Activated T-cell treated with anti-CD3 and anti-CD28 coated beads, Interleukin-2, amount 50 U/mL, for 1 hour (primary cell): ENCODE results near the gene RAC3.
"Not testable (repeated sequence)": the region's sequence is repeated elsewhere in the genome, so short reads cannot be mapped to it uniquely, and the experiment has no call there.

ENCODE experiments used
- DNase-seq: peaks from one replicate; pipeline ENCODE4 v3.0.0-alpha.2; 2020

Gene RAC3

DNA sequence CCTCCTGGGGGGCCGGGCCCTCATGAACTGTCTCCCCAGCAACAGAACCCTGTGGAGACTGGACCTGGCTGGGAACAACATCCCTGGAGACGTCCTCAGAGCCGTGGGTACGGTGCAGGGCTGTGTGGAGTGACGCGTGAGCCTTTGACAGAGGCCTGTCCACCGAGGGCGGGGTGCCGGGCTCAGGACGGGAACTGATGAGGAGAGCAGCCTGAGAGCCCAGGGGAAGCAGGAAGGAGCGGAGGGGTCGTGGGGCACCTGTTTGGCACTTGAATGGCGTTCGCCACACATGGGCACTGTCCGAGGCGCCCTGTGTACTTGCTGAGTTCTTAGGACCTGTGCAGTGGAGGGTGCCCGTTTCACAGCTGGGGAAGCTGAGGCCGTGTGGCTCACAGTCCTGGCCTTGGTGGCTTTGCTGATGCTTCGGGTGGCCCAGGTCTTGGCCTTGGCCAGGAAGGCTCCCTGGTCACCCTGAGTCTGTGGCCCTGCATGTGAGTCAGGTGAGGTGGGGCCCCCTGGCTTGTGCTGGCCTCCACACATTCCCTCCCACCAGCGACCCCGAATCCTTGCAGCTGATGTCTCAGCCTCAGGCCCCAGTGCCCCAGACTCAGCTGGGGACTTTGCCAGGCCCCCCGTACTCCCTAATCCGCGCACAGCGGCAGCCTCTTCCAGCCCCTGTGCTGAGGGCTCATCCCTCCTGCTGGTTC lies 5.9 kb upstream of the RAC3 start:
- DNase-seq: no peak

DNA sequence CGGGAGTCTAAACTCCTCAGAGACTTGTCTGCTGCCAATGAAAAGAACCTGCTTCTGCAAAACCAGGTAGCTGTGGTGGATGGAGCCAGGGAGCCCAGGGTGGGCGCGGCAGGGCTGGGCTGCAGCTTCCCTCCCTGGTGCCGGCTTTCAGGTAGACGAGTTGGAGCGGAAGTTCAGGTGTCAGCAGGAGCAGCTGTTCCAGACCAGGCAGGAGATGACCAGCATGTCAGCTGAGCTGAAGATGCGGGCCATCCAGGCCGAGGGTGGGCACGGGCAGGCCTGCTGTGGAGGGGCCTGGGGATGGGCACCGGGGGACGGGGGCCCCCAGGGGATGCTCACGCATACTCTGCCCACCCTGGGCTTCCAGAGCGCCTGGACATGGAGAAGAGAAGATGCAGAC lies 3.2 kb upstream of the RAC3 start:
- no peak for DNase-seq

DNA sequence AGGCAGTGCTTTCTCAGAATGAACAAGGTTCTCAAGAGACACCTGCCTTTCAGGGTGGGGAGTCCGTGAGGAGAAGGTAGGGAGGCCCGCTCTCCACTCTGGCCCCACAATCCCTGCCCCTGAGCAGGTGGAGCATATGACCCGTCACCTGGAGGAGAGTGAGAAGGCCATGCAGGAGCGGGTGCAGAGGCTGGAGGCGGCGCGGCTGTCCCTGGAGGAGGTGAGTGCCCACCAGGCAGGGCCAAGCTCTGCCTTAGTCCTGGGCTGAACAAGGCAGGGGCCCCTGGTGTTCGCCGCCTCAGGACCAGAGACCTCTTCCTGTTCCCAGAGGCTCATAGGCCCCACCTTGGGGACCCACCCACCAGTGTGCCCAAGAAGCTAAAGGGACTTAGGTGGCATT lies 2.5 kb upstream of the RAC3 start:
- DNase-seq: no peak

DNA sequence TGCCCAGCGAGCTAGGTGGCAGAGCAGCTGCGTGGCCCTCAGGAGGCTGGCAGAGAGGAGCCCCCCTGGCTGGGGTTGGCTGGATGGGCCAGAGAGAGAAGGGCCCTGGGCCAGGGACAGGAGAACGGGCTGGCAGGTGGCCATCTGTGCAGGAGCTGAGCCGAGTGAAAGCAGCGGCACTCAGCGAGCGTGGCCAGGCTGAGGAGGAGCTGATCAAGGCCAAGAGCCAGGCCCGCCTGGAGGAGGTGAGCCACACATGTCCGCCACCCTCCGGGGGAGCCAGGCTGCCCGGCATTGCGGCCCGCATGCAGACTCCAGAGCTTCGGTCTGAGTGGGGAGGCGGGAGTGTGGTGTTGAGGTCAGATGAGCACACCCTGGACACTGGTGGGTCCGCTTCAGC lies 2.1 kb upstream of the RAC3 start:
- no peak for DNase-seq

DNA sequence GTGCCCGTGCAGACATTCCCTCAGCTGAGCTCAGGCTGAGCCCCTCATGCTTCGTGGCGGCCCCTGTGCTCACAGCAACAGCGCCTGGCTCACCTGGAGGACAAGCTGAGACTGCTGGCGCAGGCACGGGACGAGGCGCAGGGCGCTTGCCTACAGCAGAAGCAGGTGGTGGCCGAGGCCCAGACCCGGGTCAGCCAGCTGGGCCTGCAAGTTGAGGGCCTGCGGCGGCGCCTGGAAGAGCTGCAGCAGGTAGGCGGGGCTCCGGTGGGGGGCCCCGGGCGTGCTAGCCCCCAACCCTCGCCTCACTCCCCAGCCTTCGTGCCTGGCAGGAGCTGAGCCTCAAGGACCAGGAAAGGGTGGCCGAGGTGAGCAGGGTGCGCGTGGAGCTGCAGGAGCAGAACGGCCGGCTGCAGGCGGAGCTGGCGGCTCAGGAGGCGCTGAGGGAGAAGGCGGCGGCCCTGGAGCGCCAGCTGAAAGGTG lies 1.4 kb upstream of the RAC3 start:
- DNase-seq: no peak

DNA sequence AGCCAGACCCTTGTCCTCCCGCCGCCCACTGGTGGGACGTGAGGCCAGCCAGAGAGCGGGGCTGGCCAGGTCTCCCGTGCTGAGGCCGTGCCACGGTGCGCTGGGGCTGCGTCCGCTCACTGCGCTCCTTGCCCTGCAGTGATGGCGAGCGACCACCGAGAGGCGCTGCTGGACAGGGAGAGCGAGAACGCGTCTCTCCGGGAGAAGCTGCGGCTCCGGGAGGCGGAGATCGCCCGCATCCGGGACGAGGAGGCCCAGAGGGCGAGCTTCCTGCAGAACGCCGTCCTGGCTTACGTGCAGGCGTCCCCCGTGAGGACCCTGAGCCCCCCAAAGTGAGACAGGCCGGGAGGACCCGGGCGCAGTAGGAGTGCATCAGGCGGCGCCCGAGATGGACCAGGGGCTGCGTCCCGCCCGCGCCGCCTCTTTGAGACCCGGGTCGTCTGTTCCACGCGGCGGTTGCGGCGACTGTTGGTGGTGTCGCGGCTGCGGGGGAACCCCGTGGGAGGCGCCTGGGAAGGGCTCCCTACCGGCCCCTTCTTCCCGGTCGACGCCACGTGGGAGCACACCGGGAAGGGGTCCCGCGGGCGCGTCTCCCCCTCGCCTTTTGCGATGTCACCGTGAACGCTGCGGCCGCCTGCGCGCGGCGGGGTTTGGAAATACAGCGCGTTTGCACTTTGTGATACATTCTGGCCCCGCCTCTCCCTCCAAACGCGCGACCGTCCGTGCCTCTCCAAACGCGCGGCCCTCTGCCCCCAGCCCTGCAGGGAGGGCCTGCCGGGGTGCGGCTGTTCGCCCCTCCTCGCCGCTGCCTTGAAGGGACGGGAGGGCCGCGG lies 792 bp upstream of the RAC3 start:
- peak; percentile 85 for DNase-seq

DNA sequence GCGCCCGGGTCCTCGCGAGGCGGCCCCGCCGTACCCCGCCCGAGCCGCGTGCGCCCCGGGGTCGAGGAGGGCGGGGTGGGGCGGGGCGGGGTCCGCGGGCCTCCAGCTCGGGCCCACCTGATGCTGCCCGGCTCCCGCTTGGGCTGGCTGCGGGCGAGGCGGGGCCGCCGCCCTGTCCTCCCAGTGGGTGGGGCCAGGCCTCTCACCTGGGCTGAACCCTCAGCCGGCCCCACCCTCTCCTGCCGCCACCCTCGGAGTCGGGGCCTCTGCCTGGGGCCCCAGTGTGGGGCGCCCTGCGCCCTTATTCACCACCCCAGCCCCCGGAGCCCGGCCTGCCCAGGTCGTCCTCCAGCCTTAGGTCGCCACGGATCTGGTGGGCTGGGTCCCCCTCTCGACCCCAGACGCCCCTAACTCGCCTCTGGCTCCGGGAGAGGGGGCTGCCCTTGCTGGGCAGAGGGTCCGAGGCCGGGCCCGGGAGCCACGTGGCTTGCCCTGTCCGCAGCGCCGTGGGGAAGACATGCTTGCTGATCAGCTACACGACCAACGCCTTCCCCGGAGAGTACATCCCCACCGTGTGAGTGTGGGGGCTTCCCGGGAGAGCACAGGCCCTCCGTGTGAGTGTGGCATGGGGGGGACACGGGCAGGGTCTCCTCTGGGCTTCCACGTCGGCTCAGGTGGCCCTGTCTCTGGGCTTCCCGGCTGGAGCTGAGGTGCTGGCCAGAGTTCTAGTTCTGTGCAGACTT lies 578 bp downstream of the RAC3 start:
- peak; percentile 58 for DNase-seq

DNA sequence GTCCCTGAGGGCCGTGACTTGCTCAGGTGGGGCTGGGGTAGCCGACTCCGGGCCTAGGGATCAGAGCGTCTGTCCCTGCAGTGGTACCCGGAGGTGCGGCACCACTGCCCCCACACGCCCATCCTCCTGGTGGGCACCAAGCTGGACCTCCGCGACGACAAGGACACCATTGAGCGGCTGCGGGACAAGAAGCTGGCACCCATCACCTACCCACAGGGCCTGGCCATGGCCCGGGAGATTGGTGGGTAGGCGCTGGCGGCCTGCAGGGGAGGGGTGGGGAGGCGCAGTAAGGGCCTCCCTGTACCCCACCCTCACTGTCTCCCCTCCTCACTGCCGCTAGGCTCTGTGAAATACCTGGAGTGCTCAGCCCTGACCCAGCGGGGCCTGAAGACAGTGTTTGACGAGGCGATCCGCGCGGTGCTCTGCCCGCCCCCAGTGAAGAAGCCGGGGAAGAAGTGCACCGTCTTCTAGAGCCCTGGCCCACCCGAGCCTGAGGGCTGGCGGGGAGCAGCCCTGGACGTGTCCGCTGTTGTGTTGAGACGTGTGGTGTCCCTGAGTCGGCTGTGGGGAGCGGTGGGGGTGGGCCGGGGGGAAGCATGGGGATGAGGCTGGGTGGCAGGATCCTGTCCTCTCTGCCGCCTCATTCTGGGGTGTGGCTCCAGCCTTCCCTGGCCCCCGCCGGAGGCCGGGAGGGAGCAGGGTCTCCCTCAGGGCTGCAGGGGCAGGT lies 2.0 kb downstream of the RAC3 start:
- no peak for DNase-seq

DNA sequence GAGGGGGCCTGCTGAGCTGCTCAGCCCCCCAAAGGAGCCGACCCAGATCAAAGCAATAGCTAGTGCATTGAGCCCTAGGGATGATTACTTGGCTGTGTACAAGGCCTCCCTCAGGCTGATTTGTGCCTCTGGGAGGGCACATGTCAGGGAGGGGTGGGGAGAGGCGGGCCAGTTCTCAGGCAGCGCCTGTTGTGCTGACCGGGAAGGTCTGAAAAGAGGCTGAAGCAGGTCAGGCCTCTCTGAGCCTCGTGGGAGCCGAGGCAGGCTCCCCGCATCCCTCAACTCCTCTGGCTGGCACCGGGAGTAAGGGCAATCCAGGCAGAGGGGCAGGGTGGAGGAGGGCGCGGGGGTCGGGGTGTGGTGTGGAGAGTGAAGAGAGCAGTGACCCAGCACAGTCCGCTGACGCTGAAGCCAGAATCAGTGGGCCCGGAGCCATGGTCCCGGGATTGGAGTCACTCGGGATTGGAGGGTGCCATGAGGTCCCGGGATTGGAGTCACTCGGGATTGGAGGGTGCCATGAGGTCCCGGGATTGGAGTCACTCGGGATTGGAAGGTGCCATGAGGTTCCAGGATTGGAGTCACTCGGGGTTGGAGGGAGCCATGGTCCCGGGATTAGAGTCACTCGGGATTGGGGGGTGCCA lies 3.0 kb downstream of the RAC3 start:
- DNase-seq: no peak

DNA sequence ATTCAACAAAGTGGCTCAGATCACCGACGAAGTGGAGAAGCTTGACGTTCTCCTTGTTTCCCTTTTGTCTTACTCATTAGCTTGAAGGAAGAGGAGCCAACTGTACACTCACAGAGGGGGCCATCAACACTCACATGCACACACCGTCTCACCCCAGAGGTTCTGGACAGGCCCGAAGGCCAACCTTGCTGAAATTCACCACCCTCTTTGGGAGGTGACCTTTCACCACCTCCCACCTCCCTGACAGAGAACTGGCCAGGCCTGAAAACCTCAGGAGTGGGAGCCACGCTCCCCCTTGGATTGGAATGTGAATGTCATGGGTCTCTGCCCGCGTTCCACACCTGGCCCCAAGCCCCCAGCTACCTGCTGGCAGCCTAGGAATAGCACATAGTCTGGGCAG lies 4.0 kb downstream of the RAC3 start:
- DNase-seq: no peak

DNA sequence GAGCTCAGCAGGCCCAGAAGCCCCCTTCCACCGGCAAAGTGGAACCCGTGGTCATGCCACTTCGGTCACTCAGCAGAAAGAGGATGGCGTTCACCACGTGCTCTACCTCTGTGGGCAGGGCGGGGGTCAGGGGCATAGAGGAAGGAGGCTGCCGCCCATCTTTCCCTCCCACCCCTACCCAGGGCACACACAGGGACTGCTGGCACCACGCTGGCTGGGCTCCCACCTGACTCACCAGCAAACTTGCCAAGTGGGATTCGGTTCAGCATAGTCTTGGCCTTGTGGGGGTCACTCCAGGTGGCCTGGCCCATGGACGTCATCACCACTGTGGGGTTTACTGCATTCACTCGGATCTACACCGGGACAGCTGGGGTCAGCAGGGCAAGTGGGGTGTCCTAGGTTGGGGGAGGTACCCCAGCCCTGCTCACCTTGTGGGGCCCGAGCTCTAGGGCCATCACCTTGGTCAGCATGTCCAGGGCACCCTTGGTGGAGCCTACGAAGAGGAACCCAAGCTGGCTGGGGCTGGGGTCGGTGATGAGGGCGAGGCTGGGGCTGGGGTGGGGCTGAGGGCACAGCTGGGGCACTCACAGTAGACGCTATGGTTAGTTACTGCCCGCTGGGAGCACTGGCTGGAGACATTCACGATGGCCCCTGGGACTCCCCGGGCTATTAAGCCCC lies 4.6 kb downstream of the RAC3 start:
- no peak for DNase-seq

DNA sequence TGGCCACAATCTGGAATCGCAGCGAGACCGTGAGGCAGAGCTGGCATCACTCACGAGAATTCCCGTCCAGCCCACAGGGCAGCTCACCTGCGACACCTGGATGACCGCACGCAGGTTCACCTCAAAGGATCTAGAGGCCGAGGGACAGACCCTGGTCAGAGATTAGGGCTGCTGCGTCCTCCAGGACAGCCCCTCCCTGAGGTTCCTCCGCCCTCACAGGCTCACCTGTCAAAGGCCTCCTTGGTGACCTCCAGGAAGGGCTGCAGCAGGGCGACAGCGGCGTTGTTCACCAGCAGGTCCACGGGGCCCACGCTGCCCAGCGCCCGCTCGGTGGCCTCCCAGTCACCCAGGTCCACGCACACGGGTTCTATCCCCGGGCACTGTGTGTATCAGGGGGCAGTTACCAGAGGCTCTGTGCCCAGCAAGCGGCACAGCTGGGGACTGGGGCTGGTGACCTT lies 5.2 kb downstream of the RAC3 start:
- no peak for DNase-seq

DNA sequence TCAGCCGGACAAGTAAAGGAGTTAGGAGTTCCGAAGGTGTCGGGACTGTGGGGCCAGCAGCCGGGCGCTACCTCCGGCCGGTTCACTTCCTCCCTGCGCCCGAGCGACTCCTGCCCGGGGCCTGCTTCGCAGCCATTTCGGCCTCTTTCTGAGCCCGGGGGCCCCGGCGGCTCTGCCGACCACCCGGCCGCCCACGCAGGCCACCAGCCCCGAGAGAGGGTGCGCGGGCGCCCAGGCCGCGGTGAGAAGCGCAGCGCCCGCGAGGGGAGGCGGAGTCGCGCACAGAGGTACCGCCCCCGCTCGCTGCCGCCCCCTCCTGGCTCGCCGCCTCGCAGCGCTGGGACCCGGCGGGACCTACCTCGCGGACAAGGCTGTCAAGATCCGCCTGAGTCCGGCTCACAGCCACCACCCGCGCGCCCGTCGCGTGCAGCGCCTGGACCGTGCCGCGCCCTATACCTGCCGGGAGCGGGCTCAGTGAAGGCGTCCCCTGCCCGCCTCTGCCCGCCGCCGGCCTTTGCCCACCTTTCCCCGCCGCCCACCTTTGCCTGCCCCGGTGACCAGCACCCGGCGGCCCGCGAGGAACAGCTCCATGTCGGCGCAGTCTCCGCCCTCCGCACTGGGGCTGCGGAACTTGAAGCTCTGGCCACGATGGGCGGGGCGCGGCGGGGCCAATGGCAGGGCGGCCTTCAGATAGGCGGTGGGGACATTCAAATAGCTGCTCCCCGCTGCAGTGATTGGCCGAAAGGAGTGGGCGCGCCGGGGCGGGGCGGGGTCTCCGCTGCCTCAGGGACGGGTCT lies 5.8 kb downstream of the RAC3 start, which contains the start of gene DCXR:
Gene DCXR, minus strand, starts transcription at position 606 of the 797 bp plus-strand sequence. Its CDS starts 15 bp downstream, at position 591.
- peak; percentile 93 for DNase-seq

DNA sequence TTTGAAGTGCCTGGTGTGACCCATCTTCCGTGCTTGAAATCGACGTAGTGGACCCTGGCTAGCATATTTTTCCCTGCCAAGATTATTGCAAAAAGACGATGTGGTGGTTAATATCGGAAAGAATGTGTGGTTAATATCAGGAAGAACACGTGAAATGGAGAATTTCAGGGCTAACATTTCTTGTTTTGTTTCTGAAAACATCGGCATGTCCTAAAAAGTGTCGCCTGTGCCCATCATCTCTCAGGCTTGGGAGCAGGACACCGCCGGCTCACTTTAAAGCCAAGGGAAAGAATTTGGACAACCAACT lies 6.4 kb downstream of the RAC3 start:
- DNase-seq: no peak

DNA sequence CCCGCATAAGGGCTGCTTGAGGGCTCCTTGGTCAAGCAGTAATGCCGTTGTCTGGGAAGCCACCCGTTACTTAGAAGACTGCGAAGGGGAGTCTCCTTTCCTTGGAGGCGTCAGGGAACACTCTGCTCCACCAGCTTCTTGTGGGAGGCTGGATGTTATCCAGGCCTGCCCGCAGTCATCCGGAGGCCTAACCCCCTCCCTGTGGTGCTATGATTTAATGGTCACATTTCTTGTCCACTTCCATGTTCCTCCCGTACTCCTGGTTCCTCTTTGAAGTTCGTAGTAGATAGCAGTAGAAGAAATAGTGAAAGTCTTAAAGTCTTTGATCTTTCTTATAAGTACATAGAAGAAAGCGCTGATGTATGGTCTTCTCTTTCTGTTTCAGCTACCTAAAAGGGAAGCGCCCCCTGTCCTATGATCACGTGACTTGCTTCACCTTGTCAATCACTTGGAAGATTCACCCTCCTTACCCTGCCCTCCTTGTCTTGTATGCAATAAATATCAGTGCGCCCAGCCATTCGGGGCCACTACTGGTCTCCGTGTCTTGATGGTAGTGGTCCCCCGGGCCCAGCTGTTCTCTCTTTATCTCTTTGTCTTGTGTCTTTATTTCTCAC lies 7.4 kb downstream of the RAC3 start:
- DNase-seq: not testable (repeated sequence)

DNA sequence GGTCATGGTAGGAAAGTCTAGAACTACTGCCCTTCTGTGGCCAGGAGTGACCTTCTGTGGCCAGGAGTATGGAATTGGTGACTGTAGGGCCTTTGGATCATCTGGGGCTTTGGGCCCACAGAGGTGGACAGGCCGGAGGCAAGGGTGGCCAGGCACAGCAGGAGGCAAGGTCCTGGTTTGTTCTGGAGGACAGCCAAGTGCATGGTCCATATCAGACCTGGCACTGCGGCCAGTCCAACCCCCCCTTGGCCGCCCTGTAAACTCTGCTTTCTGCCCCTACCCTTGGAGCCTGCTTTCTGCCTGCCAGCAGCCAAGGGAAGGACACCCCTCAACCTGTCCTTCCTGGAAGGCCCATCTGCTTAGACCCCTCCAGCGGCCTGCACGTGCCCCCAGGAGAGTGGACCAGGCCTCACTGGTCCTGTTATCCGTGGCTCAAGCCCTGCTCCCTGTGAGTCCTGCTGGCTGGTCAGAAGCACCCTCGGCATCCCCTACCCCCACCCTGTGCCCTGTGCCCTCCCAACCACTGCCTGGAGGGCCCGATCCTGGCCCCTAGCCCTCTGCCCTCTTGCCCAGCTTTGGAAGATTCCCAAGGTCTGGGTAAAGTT lies 8.3 kb downstream of the RAC3 start:
- DNase-seq: no peak

DNA sequence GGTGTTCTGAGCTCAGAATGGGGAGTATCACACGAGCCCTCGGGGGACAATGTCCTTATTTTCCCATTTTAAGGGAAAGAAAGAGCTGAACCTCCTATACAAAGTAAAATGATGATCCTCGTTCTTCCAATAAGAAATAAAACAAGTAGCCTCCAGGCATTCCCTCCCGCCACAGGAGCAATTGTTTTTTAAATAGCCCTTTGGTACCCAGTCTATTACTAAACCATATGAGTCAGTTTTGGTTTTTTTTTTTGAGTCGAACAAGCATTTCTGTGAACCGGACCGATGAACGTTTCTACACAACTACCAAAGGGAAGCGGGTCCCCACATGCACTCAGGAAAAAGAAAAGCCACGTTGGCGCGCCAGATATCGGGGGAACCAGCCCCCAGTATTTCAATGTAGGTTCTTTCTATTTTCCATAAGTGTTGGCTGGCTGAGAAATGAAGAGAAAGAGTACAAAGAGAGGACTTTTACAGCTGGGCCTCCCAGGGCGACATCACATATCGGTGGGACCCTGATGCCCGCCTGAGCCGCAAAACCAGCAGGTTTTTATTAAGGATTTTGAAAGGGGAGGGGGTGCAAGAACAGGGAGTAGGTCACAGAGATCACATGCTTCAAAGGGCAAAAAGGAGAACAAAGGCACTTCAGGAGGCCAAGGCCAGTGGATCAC lies 9.8 kb downstream of the RAC3 start:
- no peak for DNase-seq

DNA sequence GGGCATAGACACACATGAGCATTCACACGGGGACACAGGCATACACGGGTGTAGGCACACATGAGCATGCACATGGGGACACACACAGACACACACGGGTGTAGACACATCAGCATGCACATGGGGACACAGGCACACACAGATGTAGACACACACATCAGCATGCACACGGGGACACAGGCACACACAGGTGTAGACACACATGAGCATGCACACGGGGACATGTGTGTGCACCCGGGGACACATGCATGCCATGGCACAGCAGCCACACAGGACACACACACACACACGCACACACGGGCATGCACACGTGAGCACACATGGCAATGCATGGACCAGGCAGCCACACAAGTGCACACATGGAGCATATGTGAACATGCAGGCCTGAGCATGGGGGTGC lies 11.2 kb downstream of the RAC3 start:
- DNase-seq: no peak

DNA sequence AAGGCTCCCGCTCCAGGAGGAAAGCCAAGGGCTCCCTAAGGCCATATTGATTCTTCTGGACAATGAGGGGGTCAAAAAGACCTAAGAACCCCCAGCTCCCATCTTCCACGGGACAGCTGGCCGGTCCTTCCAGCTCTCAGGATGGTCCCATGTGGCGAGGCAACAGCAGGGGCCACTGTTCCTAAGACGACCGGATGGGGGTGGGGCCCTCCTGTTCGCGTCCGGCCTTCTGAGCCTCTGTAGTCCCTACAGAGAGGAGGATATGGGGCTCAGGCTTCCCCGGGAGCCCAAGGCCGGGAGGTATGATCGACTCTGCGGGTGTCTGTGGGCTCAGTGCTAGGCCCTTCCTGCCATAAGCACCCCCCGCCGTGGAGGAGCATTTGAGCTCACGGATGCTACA lies 12.0 kb downstream of the RAC3 start:
- DNase-seq: no peak
